Measurements from ENCODE around the gene RGS2.

Gene RGS2

GRCh38 chr1:192808518-192809306, at the start of gene RGS2:
Gene RGS2, plus strand, starts transcription at chr1:192809039. Its CDS starts 33 bp downstream, at chr1:192809072.
- Histone ChIP-seq H3K9me3 (ENCODE audit: insufficient read depth, low read length) (no peaks in the 10 kb centered on the region), H2AFZ (ENCODE audit: low read depth, low read length) (peak within 1 kb of the TSS; percentile 75; the same call in 1 of the 2 replicates), H3K27ac (ENCODE audit: low read length) (peak within 1 kb of the TSS; percentile 60), H3K79me2 (ENCODE audit: low read length) (peaks cover 8% of the 10 kb centered on the region; the same call in 1 of the 2 replicates), H3K4me1 (ENCODE audit: low read length) (peaks cover 30% of the 10 kb centered on the region), H3K9ac (ENCODE audit: low read length) (peak within 1 kb of the TSS; percentile 71), H3K4me2 (ENCODE audit: low read length) (peak within 1 kb of the TSS; percentile 98), H4K20me1 (ENCODE audit: insufficient read depth, low read length) (peaks cover 16% of the 10 kb centered on the region), H3K4me3 (ENCODE audit: low read length) (peak within 1 kb of the TSS; percentile 81), H3K36me3 (replicated peaks; ENCODE audit: low read depth, low read length) (peaks cover 24% of the 10 kb centered on the region), H3K27me3 (ENCODE audit: low read depth, low read length) (no peaks in the 10 kb centered on the region)
- TF ChIP-seq EZH2phosphoT487 (IDR thresholded peaks at IDR 0.05; ENCODE audit: low read depth) (no peak), CTCF (IDR thresholded peaks at IDR 0.05; ENCODE audit: low read depth, low read length) (peak; percentile 32)

- Histone ChIP-seq H3K9me3 (ENCODE audit: insufficient read depth, low read length) (no peaks in the 10 kb centered on the region), H3K79me2 (ENCODE audit: low read length) (no peaks in the 10 kb centered on the region), H3K36me3 (replicated peaks; ENCODE audit: low read depth, low read length) (no peaks in the 10 kb centered on the region), H3K9ac (ENCODE audit: low read length) (no peak overlapping the region), H3K4me1 (ENCODE audit: low read length) (peaks cover 9% of the 10 kb centered on the region; the same call in 1 of the 2 replicates), H3K27ac (ENCODE audit: low read length) (no peak overlapping the region), H3K27me3 (ENCODE audit: low read depth, low read length) (no peaks in the 10 kb centered on the region), H4K20me1 (ENCODE audit: insufficient read depth, low read length) (no peaks in the 10 kb centered on the region), H3K4me3 (ENCODE audit: low read length) (no peak overlapping the region), H3K4me2 (ENCODE audit: low read length) (no peak overlapping the region), H2AFZ (ENCODE audit: low read depth, low read length) (no peak overlapping the region)
- TF ChIP-seq EZH2phosphoT487 (IDR thresholded peaks at IDR 0.05; ENCODE audit: low read depth) (no peak), CTCF (IDR thresholded peaks at IDR 0.05; ENCODE audit: low read depth, low read length) (no peak)
Observed at GRCh38 chr1:192759104-192759503, 49.7 kb upstream of the RGS2 start.

GRCh38 chr1:192762265-192762664, 46.6 kb upstream of the RGS2 start:
- H2AFZ ChIP-seq (ENCODE audit: low read depth, low read length): no peak overlapping the region
- H3K4me3 ChIP-seq (ENCODE audit: low read length): no peak overlapping the region
- no peak overlapping the region for H3K27ac ChIP-seq (ENCODE audit: low read length)
- H3K27me3 ChIP-seq (ENCODE audit: low read depth, low read length): no peaks in the 10 kb centered on the region
- no peaks in the 10 kb centered on the region for H3K79me2 ChIP-seq (ENCODE audit: low read length)
- H3K4me2 ChIP-seq (ENCODE audit: low read length): no peak overlapping the region
- no peaks in the 10 kb centered on the region for H4K20me1 ChIP-seq (ENCODE audit: insufficient read depth, low read length)
- H3K9ac ChIP-seq (ENCODE audit: low read length): no peak overlapping the region
- no peaks in the 10 kb centered on the region for H3K9me3 ChIP-seq (ENCODE audit: insufficient read depth, low read length)
- no peaks in the 10 kb centered on the region for H3K36me3 ChIP-seq (replicated peaks; ENCODE audit: low read depth, low read length)
- TF ChIP-seq EZH2phosphoT487 (IDR thresholded peaks at IDR 0.05; ENCODE audit: low read depth) (no peak), CTCF (IDR thresholded peaks at IDR 0.05; ENCODE audit: low read depth, low read length) (no peak)
- peaks cover 5% of the 10 kb centered on the region; the same call in 1 of the 2 replicates for H3K4me1 ChIP-seq (ENCODE audit: low read length)

- no peaks in the 10 kb centered on the region for H3K36me3 ChIP-seq (replicated peaks; ENCODE audit: low read depth, low read length)
- TF ChIP-seq CTCF (IDR thresholded peaks at IDR 0.05; ENCODE audit: low read depth, low read length) (no peak), EZH2phosphoT487 (IDR thresholded peaks at IDR 0.05; ENCODE audit: low read depth) (no peak)
- no peak overlapping the region for H3K4me3 ChIP-seq (ENCODE audit: low read length)
- H3K4me2 ChIP-seq (ENCODE audit: low read length): no peak overlapping the region
- H3K79me2 ChIP-seq (ENCODE audit: low read length): no peaks in the 10 kb centered on the region
- H3K9ac ChIP-seq (ENCODE audit: low read length): no peak overlapping the region
- peaks cover 5% of the 10 kb centered on the region; the same call in 1 of the 2 replicates for H3K4me1 ChIP-seq (ENCODE audit: low read length)
- H3K9me3 ChIP-seq (ENCODE audit: insufficient read depth, low read length): no peaks in the 10 kb centered on the region
- H2AFZ ChIP-seq (ENCODE audit: low read depth, low read length): no peak overlapping the region
- H4K20me1 ChIP-seq (ENCODE audit: insufficient read depth, low read length): no peaks in the 10 kb centered on the region
- no peak overlapping the region for H3K27ac ChIP-seq (ENCODE audit: low read length)
- no peaks in the 10 kb centered on the region for H3K27me3 ChIP-seq (ENCODE audit: low read depth, low read length)
Observed at GRCh38 chr1:192763243-192763642, 45.6 kb upstream of the RGS2 start.

All from OCI-LY3 (cell line).